ENCODE results near the gene PRKN.

PRKN gene

DNA sequence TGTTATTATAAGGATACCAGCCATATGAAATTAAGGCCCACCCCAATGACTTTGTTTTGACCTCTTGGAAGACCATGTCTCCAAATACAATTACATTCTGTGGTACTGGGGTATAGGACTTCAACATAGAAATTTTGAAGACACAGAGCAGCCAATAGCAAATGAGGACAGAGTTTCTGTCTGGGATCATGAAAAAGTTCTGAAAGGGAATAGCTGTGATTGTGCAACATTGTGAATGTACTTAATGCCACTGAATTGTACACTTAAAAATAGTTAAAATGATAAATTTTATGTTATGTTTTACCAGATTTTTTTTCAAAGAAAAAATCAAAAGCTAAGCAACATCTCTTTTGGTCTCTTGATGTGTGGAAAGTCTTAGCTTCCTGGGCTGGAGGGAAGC, 1426.7 kb downstream of the PRKN start:
- DNase-seq (ENCODE audit: low spot score): no peak
- no peak for FAIRE-seq

DNA sequence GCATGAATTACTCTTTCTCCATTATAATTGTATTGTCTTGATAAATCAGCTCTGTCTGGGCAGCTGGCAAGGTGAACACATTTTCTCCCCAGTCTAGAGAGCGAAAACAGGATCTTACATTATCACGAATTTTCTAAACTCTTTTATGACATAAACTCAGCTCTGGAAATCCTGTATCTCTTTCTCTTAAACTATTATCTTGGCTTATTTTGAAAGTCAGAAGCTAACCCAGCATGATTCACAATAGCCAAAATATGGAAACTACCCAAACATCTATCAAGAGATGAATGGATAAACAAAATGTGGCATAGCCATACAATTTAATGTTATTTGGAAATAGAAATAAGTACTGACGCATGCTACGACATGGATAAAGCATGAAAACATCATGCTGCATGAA, 1427.8 kb downstream of the PRKN start:
- FAIRE-seq: no peak

More for the DNA sequence above, 1427.8 kb downstream of the PRKN start:
- DNase-seq (ENCODE audit: low spot score): no peak

Data from RCC 7860 (cell line).